Activated CD4-positive, alpha-beta T cell treated with anti-CD3 and anti-CD28 coated beads, Interleukin-2, amount 10 ng/mL, durations not matched to agents 24 days and 14 days (primary cell): ENCODE results near the gene TESK1. TPM values are rescaled to one million over a fixed set of nuclear protein-coding genes. Genes with fewer than 3 reads are reported as not detected.

Source experiments
- DNase-seq: peaks from one replicate; pipeline ENCODE4 v3.0.0; 2022
- H3K27ac Mint-ChIP-seq: one replicate; pipeline ENCODE4 v1.8.0; 2022; ENCODE audit warnings: mild to moderate bottlenecking, mixed read lengths
- H3K27me3 Mint-ChIP-seq: one replicate; pipeline ENCODE4 v1.8.0; 2022; ENCODE audit warnings: mixed read lengths
- H3K36me3 Mint-ChIP-seq: one replicate; pipeline ENCODE4 v1.8.0; 2022; ENCODE audit warnings: low read depth, mild to moderate bottlenecking, mixed read lengths
- H3K4me1 Mint-ChIP-seq: one replicate; pipeline ENCODE4 v1.8.0; 2021; ENCODE audit warnings: mixed read lengths
- H3K4me3 Mint-ChIP-seq: one replicate; pipeline ENCODE4 v1.8.0; 2022; ENCODE audit warnings: mild to moderate bottlenecking, moderate library complexity, mixed read lengths
- H3K9me3 Mint-ChIP-seq: one replicate; pipeline ENCODE4 v1.8.0; 2021; ENCODE audit warnings: mixed read lengths
- intact Hi-C: fragments of 100-400 bp; cut with micrococcal nuclease; formaldehyde crosslinking; loops from one replicate; pipeline ENCODE4 v1.15.1; 2023
- total RNA-seq: library from RNA; stranded (reverse); gene quantifications from 2 replicates; pipeline ENCODE4 v1.2.3, GENCODE V29; 2022

The TESK1 gene
- total RNA-seq, 1 donor from 2014 or later, result 48.7 TPM

GRCh38 chr9:35651956-35652828 is 47.1 kb downstream of the TESK1 start:
- DNase-seq, result no peak
- no peaks in the 10 kb centered on the region for H3K9me3 Mint-ChIP-seq
- intact Hi-C loops, result no loop called here
- H3K36me3 Mint-ChIP-seq, result peaks cover 14% of the 10 kb centered on the region
- peak overlapping the region; percentile 56 for H3K4me3 Mint-ChIP-seq
- H3K27me3 Mint-ChIP-seq, result peaks cover 3% of the 10 kb centered on the region
- peaks cover 52% of the 10 kb centered on the region for H3K4me1 Mint-ChIP-seq
- peak overlapping the region; percentile 51 for H3K27ac Mint-ChIP-seq

DNA sequence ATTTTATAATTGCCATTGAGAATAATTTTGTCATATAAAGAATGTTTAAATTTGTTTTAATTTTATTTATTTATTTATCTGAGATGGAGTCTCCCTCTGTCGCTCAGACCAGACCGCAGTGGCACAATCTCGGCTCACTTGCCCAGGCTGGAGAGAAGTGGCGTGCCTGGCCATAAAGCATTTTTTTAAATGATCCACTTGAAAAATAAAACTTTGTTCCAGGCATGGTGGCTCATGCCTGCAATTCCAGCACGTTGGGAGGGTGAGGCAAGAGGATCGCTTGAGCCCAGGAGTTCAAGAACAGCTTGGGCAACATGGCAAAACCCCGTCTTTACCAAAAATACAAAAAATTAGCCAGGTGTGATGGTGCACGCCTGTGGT is 47.8 kb downstream of the TESK1 start:
- H3K27ac Mint-ChIP-seq, result peak overlapping the region; percentile 45
- peaks cover 13% of the 10 kb centered on the region for H3K36me3 Mint-ChIP-seq
- peaks cover 52% of the 10 kb centered on the region for H3K4me1 Mint-ChIP-seq
- H3K9me3 Mint-ChIP-seq, result peaks cover 2% of the 10 kb centered on the region
- no peak overlapping the region for H3K4me3 Mint-ChIP-seq
- DNase-seq, result no peak
- H3K27me3 Mint-ChIP-seq, result peaks cover 5% of the 10 kb centered on the region
- intact Hi-C loops, result no loop called here

DNA sequence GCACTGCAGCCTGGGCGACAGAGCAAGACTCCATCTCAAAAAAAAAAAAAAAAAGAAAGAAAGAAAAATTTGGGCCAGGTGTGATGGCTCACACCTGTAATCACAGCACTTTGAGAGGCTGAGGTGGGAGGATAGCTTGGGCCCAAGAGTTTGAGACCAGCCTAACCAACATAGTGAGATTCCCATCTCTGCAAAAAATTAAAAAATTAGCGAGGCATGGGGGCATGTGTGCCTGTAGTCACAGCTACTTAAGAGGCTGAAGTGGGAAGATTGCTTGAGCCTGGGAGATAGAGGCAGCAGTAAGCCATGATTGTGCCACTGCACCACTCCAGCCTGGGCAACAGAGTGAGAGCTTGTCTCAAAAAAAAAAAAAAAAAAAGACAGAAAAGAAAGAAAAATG is 48.5 kb downstream of the TESK1 start:
- Mint-ChIP-seq H3K27ac (no peak overlapping the region), H3K4me3 (no peak overlapping the region), H3K9me3 (peaks cover 4% of the 10 kb centered on the region), H3K36me3 (peaks cover 10% of the 10 kb centered on the region), H3K27me3 (peaks cover 7% of the 10 kb centered on the region), H3K4me1 (peaks cover 46% of the 10 kb centered on the region)
- intact Hi-C loops, result no loop called here
- no peak for DNase-seq

DNA sequence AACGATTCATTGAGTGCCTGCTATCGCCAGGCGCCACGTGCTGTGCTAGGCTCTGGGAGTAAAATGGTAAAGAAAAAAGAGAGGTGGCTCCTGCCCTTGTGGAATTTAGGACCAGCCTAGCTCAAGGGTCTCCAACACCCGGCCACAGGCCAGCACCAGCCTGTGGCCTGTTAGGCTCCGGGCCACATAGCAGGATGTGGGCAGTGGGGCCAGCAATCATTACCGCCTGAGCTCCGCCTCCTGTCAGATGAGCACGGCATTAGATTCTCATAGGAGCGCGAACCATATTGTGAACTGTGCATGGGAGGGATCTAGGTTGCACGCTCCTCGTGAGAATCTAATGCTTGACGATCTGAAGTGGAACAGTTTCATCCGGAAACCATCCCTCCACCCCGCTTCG is 51.3 kb downstream of the TESK1 start:
- peak overlapping the region; percentile 92 for H3K4me3 Mint-ChIP-seq
- peaks cover 57% of the 10 kb centered on the region for H3K4me1 Mint-ChIP-seq
- H3K27me3 Mint-ChIP-seq, result peaks cover 7% of the 10 kb centered on the region
- H3K9me3 Mint-ChIP-seq, result peaks cover 4% of the 10 kb centered on the region
- intact Hi-C loops, result loop anchor here (2.0 to 5.0 kb wide), 2 partner anchors 52 to 156 kb away; partner anchors contain the start of genes SPAG8 and TESK1
- peaks cover 25% of the 10 kb centered on the region for H3K36me3 Mint-ChIP-seq
- H3K27ac Mint-ChIP-seq, result peak overlapping the region; percentile 99
- DNase-seq, result no peak

DNA sequence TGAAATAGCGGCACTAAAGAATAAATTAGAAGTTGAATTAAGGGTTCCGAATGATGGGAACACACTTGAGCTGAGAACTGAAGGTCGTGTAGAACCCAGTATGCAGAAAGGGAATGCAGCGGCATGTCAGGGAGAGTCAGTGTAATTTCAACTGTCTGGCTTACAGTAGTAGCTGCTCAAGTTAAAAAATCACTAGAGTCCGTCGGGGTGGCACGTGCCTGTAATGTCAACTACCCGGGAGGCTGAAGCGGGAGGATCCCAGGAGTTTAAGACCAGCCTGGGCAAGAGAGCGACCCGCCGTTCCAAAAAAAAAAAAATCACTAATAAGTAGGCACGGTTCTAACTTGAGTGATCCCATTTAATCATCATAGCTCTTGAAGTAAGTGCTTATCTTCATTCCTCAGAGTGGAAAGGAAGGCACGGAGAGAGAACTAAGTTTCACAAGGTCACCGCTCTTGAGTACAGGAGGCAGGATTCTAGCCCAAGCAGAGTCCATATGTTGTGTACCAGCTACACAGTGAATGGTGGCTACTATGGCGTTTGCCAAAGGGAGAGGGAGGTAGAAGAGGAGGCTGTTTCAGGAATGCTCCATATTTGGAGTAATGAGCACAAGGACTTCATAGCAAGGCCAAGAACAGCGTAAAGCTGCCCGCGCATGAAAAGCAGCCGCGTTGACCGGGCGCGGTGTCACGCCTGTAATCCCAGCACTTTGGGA is 51.9 kb downstream of the TESK1 start:
- Mint-ChIP-seq H3K36me3 (peaks cover 30% of the 10 kb centered on the region), H3K9me3 (peaks cover 4% of the 10 kb centered on the region), H3K27me3 (peaks cover 7% of the 10 kb centered on the region), H3K4me3 (peak overlapping the region; percentile 92), H3K4me1 (peaks cover 55% of the 10 kb centered on the region), H3K27ac (peak overlapping the region; percentile 99)
- DNase-seq, result no peak
- intact Hi-C loops, result loop anchor here (1.0 to 5.0 kb wide), 3 partner anchors 10 to 155 kb away; partner anchors contain the start of genes SPAG8 and TESK1

DNA sequence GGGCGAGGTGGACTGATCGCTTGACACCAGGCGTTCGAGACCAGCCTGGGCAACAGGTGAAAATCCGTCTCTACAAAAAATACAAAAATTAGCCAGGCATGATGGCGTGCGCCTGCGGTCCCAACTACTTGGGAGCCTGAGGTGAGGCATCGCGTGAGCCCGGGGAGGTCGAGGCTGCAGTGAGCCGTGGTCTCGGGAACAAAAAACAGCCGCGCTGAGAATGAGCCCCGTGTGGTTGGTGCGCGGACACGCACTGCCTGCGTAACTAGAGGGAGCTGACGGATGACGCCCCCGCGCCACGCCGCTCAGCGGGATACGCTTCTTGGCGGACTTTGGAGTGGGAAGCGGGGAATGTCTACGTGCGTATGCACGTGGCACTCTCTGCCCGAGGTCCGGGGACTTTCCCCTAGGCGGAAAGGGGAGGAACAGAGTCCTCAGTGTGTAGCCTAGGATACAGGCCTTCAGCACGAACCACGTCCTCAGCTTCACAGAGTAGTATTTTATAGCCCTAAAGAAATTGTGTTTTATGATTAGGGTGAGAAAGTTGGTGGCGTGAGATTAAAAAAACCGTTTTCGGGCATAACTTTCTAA is 52.6 kb downstream of the TESK1 start, which contains the start of gene RMRP:
RMRP (minus strand) TSS at position 474 of the 591 bp plus-strand sequence.
- intact Hi-C loops, result loop anchor here (1.0 to 5.0 kb wide), 5 partner anchors 10 to 155 kb away; partner anchors contain the start of genes CREB3, SPAG8, TESK1 and TLN1
- peaks cover 58% of the 10 kb centered on the region for H3K4me1 Mint-ChIP-seq

GRCh38 chr9:35658137-35658967 is 53.3 kb downstream of the TESK1 start, which contains the start of gene CCDC107:
Gene CCDC107 (plus strand): TSS chr9:35658292. CDS start chr9:35658380, 88 bp downstream.
- Mint-ChIP-seq H3K27ac (peak within 1 kb of the TSS; percentile 99), H3K4me1 (peaks cover 63% of the 10 kb centered on the region), H3K4me3 (peak within 1 kb of the TSS; percentile 92), H3K9me3 (peaks cover 4% of the 10 kb centered on the region), H3K36me3 (peaks cover 35% of the 10 kb centered on the region), H3K27me3 (peaks cover 7% of the 10 kb centered on the region)
- intact Hi-C loops, result loop anchor here (1.0 to 5.0 kb wide), 3 partner anchors 32 to 154 kb away; partner anchors contain the start of genes CREB3, SPAG8 and TLN1
- DNase-seq, result peak; percentile 96

More for the DNA sequence above, 52.6 kb downstream of the TESK1 start, which contains the start of gene RMRP:
- Mint-ChIP-seq H3K9me3 (peaks cover 4% of the 10 kb centered on the region), H3K27me3 (peaks cover 7% of the 10 kb centered on the region), H3K27ac (peak within 1 kb of the TSS; percentile 99), H3K4me3 (peak within 1 kb of the TSS; percentile 92), H3K36me3 (peaks cover 34% of the 10 kb centered on the region)
- peak; percentile 96 for DNase-seq

DNA sequence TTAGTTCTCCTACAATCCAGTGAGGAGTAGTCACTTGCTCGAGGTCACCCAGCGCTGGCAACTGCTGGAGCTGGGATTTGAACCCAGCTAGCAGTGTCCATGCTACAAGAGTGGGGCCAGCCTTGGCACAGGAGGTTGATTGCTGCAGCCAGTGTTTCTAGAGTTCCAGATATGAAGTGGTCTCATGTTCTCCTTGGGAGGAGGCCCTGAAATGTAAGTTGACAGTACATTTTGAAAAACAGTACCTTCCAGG is 53.8 kb downstream of the TESK1 start:
- DNase-seq, result no peak
- Mint-ChIP-seq H3K4me3 (peak overlapping the region; percentile 92), H3K27ac (peak overlapping the region; percentile 99), H3K4me1 (peaks cover 68% of the 10 kb centered on the region), H3K36me3 (peaks cover 35% of the 10 kb centered on the region), H3K27me3 (peaks cover 7% of the 10 kb centered on the region), H3K9me3 (peaks cover 4% of the 10 kb centered on the region)
- intact Hi-C loops, result loop anchor here (1.0 to 5.0 kb wide), 3 partner anchors 32 to 153 kb away; partner anchors contain the start of genes CREB3, SPAG8 and TLN1

- Mint-ChIP-seq H3K27ac (peak overlapping the region; percentile 99), H3K9me3 (peaks cover 4% of the 10 kb centered on the region), H3K27me3 (peaks cover 7% of the 10 kb centered on the region), H3K4me1 (peaks cover 72% of the 10 kb centered on the region), H3K36me3 (peaks cover 35% of the 10 kb centered on the region), H3K4me3 (peak overlapping the region; percentile 92)
- no peak for DNase-seq
- intact Hi-C loops, result loop anchor here (2.0 to 5.0 kb wide), 2 partner anchors 31 to 153 kb away; partner anchors contain the start of gene SPAG8
These were observed 54.3 kb downstream of the TESK1 start for GRCh38 chr9:35659340-35659739.

Other genes starting within 250 kb of the TESK1 start
- gene RUSC2, start 115.2 kb upstream of the TESK1 start, total RNA-seq, result 6.9 and 7.9 TPM in 2 replicates
- 8.1 and 9.0 TPM in 2 replicates for gene CD72, start 13.2 kb downstream of the TESK1 start, total RNA-seq
- 80.4 and 81.8 TPM in 2 replicates for gene SIT1, start 45.7 kb downstream of the TESK1 start, total RNA-seq
- gene RMRP, start 52.8 kb downstream of the TESK1 start, total RNA-seq, result 5,949 and 6,301 TPM in 2 replicates
- 20.8 and 21.8 TPM in 2 replicates for gene CCDC107, start 53.0 kb downstream of the TESK1 start, total RNA-seq
- 9.9 and 10.8 TPM in 2 replicates for gene ARHGEF39, start 59.9 kb downstream of the TESK1 start, total RNA-seq
- 0.52 and 0.82 TPM in 2 replicates for gene CA9, start 68.7 kb downstream of the TESK1 start, total RNA-seq
- gene TPM2, start 84.7 kb downstream of the TESK1 start, total RNA-seq, result 3.6 and 3.8 TPM in 2 replicates
- gene TLN1, start 126.9 kb downstream of the TESK1 start, total RNA-seq, result 220 and 243 TPM in 2 replicates
- gene CREB3, start 127.4 kb downstream of the TESK1 start, total RNA-seq, result 27.0 and 27.6 TPM in 2 replicates
- 46.7 and 50.1 TPM in 2 replicates for gene GBA2, start 144.0 kb downstream of the TESK1 start, total RNA-seq
- gene RGP1, start 144.0 kb downstream of the TESK1 start, total RNA-seq, result 16.3 and 16.7 TPM in 2 replicates
- 0.88 TPM in 1 of 2 replicates, not detected in the other for gene MSMP, start 149.0 kb downstream of the TESK1 start, total RNA-seq
- gene NPR2, start 186.3 kb downstream of the TESK1 start, total RNA-seq, result 11.3 and 15.4 TPM in 2 replicates
- 0.21 and 0.52 TPM in 2 replicates for gene SPAG8, start 207.0 kb downstream of the TESK1 start, total RNA-seq
- gene HINT2, start 209.8 kb downstream of the TESK1 start, total RNA-seq, result 42.3 and 42.5 TPM in 2 replicates
- not detected in 2 replicates for gene FAM221B, start 223.5 kb downstream of the TESK1 start, total RNA-seq
- gene TMEM8B, start 224.0 kb downstream of the TESK1 start, total RNA-seq, result 2.0 and 2.3 TPM in 2 replicates